IMR-90 (cell line): ENCODE measurements around the gene AHNAK2. TPM values are rescaled to one million over a fixed set of nuclear protein-coding genes. Genes with fewer than 3 reads are reported as not detected.

Experiments used
- ATAC-seq: fragments of 200-7000 bp; cut with Tn5 transposase; 2 replicates; pipeline ENCODE4 v1.9.1; 2020; ENCODE audit warnings: low read depth, mild to moderate bottlenecking, moderate library complexity
- BruUV-seq: library from RNA; stranded (reverse); fragments of 400-500 nt; replicated peaks from 2 replicates; lab custom pipeline; 2021; lab: Mats Ljungman, UMichigan
- CTCF ChIA-PET: fragments of 300-600 bp; formaldehyde crosslinking; extraction: SDS; loops from one replicate; lab custom pipeline; 2021; ENCODE audit warnings: antibody characterized with exemption; lab: Yijun Ruan, JAX
- POLR2A ChIA-PET: fragments of 300-600 bp; sonication (Branson Sonifier 250); formaldehyde crosslinking; loops from one replicate; lab custom pipeline; 2022; ENCODE audit warnings: antibody characterized with exemption; ENCODE audit not compliant: unreplicated experiment; lab: Charles Lee
- DNase-seq: peaks from one replicate; pipeline ENCODE4 v3.0.0; 2013
- H2AFZ ChIP-seq: replicated peaks from 2 replicates; pipeline ENCODE3; 2013; ENCODE audit warnings: low read length, mild to moderate bottlenecking; ENCODE audit not compliant: poor library complexity
- H2AK5ac ChIP-seq: 2 replicates; pipeline ENCODE4 v1.6.1; 2013; ENCODE audit warnings: low read depth, low read length, inconsistent platforms
- H2AK9ac ChIP-seq: replicated peaks from 2 replicates; pipeline ENCODE3; 2013; ENCODE audit warnings: mild to moderate bottlenecking, low read depth, low read length, moderate library complexity; ENCODE audit not compliant: poor library complexity
- H2BK120ac ChIP-seq: 2 replicates; pipeline ENCODE4 v1.6.1; 2013; ENCODE audit warnings: low read depth, low read length, inconsistent platforms
- H2BK15ac ChIP-seq: 3 replicates; pipeline ENCODE4 v1.6.1; 2013; ENCODE audit warnings: low read depth, low read length, inconsistent platforms
- H2BK20ac ChIP-seq: 2 replicates; pipeline ENCODE4 v1.6.1; 2013; ENCODE audit warnings: low read depth, mild to moderate bottlenecking, inconsistent platforms, low read length, moderate library complexity
- H2BK5ac ChIP-seq: 2 replicates; pipeline ENCODE4 v1.6.1; 2013; ENCODE audit warnings: mild to moderate bottlenecking, low read depth, low read length, inconsistent platforms; ENCODE audit not compliant: poor library complexity, severe bottlenecking
- H3K14ac ChIP-seq: replicated peaks from 2 replicates; pipeline ENCODE4 v1.6.1; 2013; ENCODE audit warnings: low read depth, low read length, inconsistent platforms
- H3K18ac ChIP-seq: 2 replicates; pipeline ENCODE4 v1.6.1; 2013; ENCODE audit warnings: low read depth, low read length, control low read depth
- H3K23ac ChIP-seq: 2 replicates; pipeline ENCODE4 v1.6.1; 2013; ENCODE audit warnings: low read depth, low read length, inconsistent platforms
- H3K27ac ChIP-seq: 2 replicates; pipeline ENCODE4 v1.5.1; 2013; ENCODE audit warnings: mild to moderate bottlenecking, control low read depth, low read length; ENCODE audit not compliant: insufficient read depth
- H3K27me3 ChIP-seq: 2 replicates; pipeline ENCODE4 v1.6.1; 2013; ENCODE audit warnings: low read length; ENCODE audit not compliant: control insufficient read depth, insufficient read depth
- H3K36me3 ChIP-seq: 2 replicates; pipeline ENCODE4 v1.6.1; 2013; ENCODE audit warnings: low read length, mixed read lengths; ENCODE audit not compliant: control insufficient read depth, insufficient read depth
- H3K4ac ChIP-seq: 2 replicates; pipeline ENCODE4 v1.6.1; 2013; ENCODE audit warnings: low read depth, low read length, inconsistent platforms
- H3K4me1 ChIP-seq: 2 replicates; pipeline ENCODE4 v1.6.1; 2013; ENCODE audit warnings: low read length, mixed read lengths; ENCODE audit not compliant: control insufficient read depth, insufficient read depth
- H3K4me2 ChIP-seq: 2 replicates; pipeline ENCODE4 v1.6.1; 2013; ENCODE audit warnings: low read depth, mild to moderate bottlenecking, control low read depth, low read length, moderate library complexity
- H3K4me3 ChIP-seq: 2 replicates; pipeline ENCODE4 v1.5.1; 2013; ENCODE audit warnings: low read depth, mild to moderate bottlenecking, control low read depth, low read length, moderate library complexity; ENCODE audit not compliant: insufficient read depth
- H3K56ac ChIP-seq: 2 replicates; pipeline ENCODE4 v1.6.1; 2013; ENCODE audit warnings: low read length, inconsistent platforms; ENCODE audit not compliant: insufficient read depth; ENCODE audit errors: extremely low read depth
- H3K79me1 ChIP-seq, 2 experiments: 2 replicates each; pipeline ENCODE4 v1.6.1; 2013; ENCODE audit warnings: low read length in 2 of 2, inconsistent platforms in 1 of 2, low read depth in 1 of 2
- H3K9ac ChIP-seq: 2 replicates; pipeline ENCODE4 v1.6.1; 2013; ENCODE audit warnings: low read depth, low read length, control low read depth
- H3K9me1 ChIP-seq: 2 replicates; pipeline ENCODE4 v1.6.1; 2013; ENCODE audit warnings: low read length, inconsistent platforms; ENCODE audit not compliant: insufficient read depth
- H3K9me3 ChIP-seq: 2 replicates; pipeline ENCODE4 v1.6.1; 2013; ENCODE audit warnings: low read length; ENCODE audit not compliant: control insufficient read depth, insufficient read depth
- H4K20me1 ChIP-seq: 2 replicates; pipeline ENCODE4 v1.6.1; 2013; ENCODE audit warnings: low read length, inconsistent platforms; ENCODE audit not compliant: insufficient read depth
- H4K5ac ChIP-seq: 2 replicates; pipeline ENCODE4 v1.6.1; 2013; ENCODE audit warnings: mild to moderate bottlenecking, low read depth, low read length, control low read depth
- H4K8ac ChIP-seq, 2 experiments: 2 replicates each; pipeline ENCODE4 v1.6.1; 2013; ENCODE audit warnings: low read depth in 2 of 2, low read length in 2 of 2, control low read depth in 1 of 2, inconsistent platforms in 1 of 2
- H4K91ac ChIP-seq: 2 replicates; pipeline ENCODE4 v1.6.1; 2013; ENCODE audit warnings: low read depth, low read length, inconsistent platforms; ENCODE audit not compliant: insufficient read depth
- CEBPB ChIP-seq: IDR thresholded peaks from 2 replicates; pipeline ENCODE4 v1.6.1; 2012; ENCODE audit warnings: low read depth, low read length, improper control_type of control experiment
- CHD1 ChIP-seq: IDR thresholded peaks from 2 replicates; pipeline ENCODE4 v1.6.1; 2012; ENCODE audit warnings: low read depth, low read length, improper control_type of control experiment
- MAZ ChIP-seq: IDR thresholded peaks from 2 replicates; pipeline ENCODE4 v1.6.1; 2012; ENCODE audit warnings: low read depth, mild to moderate bottlenecking, low read length, improper control_type of control experiment, moderate library complexity, borderline replicate concordance
- MXI1 ChIP-seq: IDR thresholded peaks from 2 replicates; pipeline ENCODE4 v1.6.1; 2012; ENCODE audit warnings: low read depth, mild to moderate bottlenecking, low read length, moderate library complexity, borderline replicate concordance
- RCOR1 ChIP-seq: IDR thresholded peaks from 2 replicates; pipeline ENCODE4 v1.6.1; 2012; ENCODE audit warnings: mild to moderate bottlenecking, low read length, improper control_type of control experiment; ENCODE audit not compliant: insufficient replicate concordance
- WGBS, 2 experiments: methylation state at CpG; one replicate each; pipeline versions ENCODE4 v1.1.5 to v1.1.7; 2013; ENCODE audit warnings: missing lambda C conversion rate in 2 of 2; ENCODE audit not compliant: insufficient read length in 1 of 2; ENCODE audit errors: extremely low coverage in 2 of 2; 5-methylcytosine and 5-hydroxymethylcytosine counted together
- dilution Hi-C: fragments of 300-500 bp; cut with HindIII; formaldehyde crosslinking; loops from one replicate; pipeline ENCODE4 v1.14.3; 2018; ENCODE audit warnings: low sequenced_read_pairs; ENCODE audit not compliant: unreplicated experiment
- in situ Hi-C: fragments of 300-500 bp; cut with MboI; formaldehyde crosslinking; loops from 3 replicates; pipeline ENCODE4 v1.14.3; 2019; ENCODE audit warnings: low sequenced_read_pairs, inconsistent platforms, mixed read lengths
- intact Hi-C: fragments of 100-400 bp; cut with micrococcal nuclease; formaldehyde crosslinking; loops from 2 replicates; pipeline ENCODE4 v1.10.0; 2022
- polyA plus RNA-seq, 3 experiments: library from polyadenylated mRNA; depleted of rRNA; stranded (reverse); fragments of >200 nt; gene quantifications; 2 replicates each; pipeline ENCODE4 v1.2.3, GENCODE V29; 2012; ENCODE audit warnings: low replicate concordance in 1 of 3
- total RNA-seq: library from RNA; depleted of rRNA; stranded (reverse); fragments of >200 nt; gene quantifications from 2 replicates; pipeline ENCODE4 v1.2.3, GENCODE V29; 2012
- TF ChIP-seq, protein P1 (sequence below): fragments of 150-350 bp; IDR thresholded peaks from 2 replicates; pipeline ENCODE4 v1.6.1; 2016; ENCODE audit warnings: low read depth, mild to moderate bottlenecking, low read length, moderate library complexity, borderline replicate concordance

The AHNAK2 gene
- total and polyA plus RNA-seq, 2 of the 4 experiments (the other 2 are of a cell fraction), result 2.6 to 7.9 TPM

DNA sequence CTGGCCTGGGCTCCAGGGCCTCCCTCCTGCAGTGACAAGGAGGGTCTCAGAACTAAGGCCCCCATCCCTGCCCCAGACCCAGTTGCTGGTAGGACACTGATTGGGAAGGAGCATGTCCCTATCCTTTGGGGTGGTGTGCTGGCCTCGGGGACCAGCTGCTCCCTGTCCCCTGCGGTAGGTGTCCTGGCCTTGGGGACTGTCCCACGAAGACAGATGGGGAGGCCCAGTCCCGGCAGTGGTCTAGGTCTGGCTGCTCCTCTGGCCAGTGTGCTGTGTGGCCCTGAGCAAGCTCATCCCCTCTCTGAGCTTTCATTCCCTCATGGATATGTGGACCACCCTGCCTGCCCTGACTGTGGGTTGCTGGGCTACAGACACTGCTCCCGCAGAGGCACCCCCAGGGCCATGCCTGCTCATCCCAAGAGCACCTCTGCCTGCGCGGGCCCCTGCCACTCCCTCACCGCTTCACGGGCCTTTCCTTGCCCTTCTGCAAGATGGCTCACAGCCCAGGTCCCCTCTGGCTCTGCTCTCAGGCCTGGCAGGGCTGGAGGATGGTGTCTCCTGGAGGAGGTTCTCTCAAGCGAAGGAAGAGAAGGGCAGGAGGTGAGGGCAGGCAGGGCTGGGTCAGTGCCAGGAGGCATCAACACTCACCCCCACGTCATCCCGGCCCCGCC is 12.5 kb downstream of the AHNAK2 start:
- dilution Hi-C loops, result no loop called here
- no TSS peak for BruUV-seq

More for the DNA sequence above, 12.5 kb downstream of the AHNAK2 start:
- Histone ChIP-seq H3K4ac (no peak overlapping the region), H3K9ac (no peak overlapping the region), H2BK20ac (no peak overlapping the region), H3K23ac (no peak overlapping the region), H4K20me1 (no peaks in the 10 kb centered on the region), H3K36me3 (no peaks in the 10 kb centered on the region), H3K18ac (no peak overlapping the region), H4K8ac (no peak overlapping the region), H4K91ac (no peak overlapping the region), H3K4me1 (peaks cover 18% of the 10 kb centered on the region), H3K9me3 (no peaks in the 10 kb centered on the region), H3K27ac (no peak overlapping the region), H2AFZ (no peak overlapping the region), H3K27me3 (peaks cover 2% of the 10 kb centered on the region), H2AK9ac (peak overlapping the region; percentile 82), H4K5ac (no peak overlapping the region), H3K4me3 (no peak overlapping the region), H2AK5ac (peak overlapping the region; percentile 16; the same call in 1 of the 2 replicates), H3K14ac (no peak overlapping the region), H3K9me1 (no peaks in the 10 kb centered on the region; the same call in 1 of the 2 replicates), H3K56ac (no peak overlapping the region), H3K4me2 (no peak overlapping the region), H3K79me1 (peaks cover 0 to 26% of the 10 kb centered on the region in 2 experiments; a peak in 1 of 4 replicates), H2BK15ac (no peak overlapping the region), H2BK5ac (no peak overlapping the region), H2BK120ac (no peak overlapping the region)
- DNase-seq (no peak), ATAC-seq (no peak)
- in situ Hi-C loops, result no loop called here
- WGBS, 2 experiments, result 95% methylated on average over 3 of the region's 13 CpGs; no CpG with 5 or more reads in 1 of the 2 experiments
- ChIA-PET CTCF (no interaction called here), POLR2A (no interaction called here)
- intact Hi-C loops, result no loop called here
- TF ChIP-seq MAZ (no peak), CEBPB (no peak), RCOR1 (no peak), MXI1 (no peak), CHD1 (no peak)
- TF ChIP-seq, protein P1, sequence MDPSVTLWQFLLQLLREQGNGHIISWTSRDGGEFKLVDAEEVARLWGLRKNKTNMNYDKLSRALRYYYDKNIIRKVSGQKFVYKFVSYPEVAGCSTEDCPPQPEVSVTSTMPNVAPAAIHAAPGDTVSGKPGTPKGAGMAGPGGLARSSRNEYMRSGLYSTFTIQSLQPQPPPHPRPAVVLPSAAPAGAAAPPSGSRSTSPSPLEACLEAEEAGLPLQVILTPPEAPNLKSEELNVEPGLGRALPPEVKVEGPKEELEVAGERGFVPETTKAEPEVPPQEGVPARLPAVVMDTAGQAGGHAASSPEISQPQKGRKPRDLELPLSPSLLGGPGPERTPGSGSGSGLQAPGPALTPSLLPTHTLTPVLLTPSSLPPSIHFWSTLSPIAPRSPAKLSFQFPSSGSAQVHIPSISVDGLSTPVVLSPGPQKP, result no peak
